ENCODE results near the gene BRSK2. TPM values are rescaled to one million over a fixed set of nuclear protein-coding genes. Genes with fewer than 3 reads are reported as not detected.

BRSK2 gene
- total RNA-seq, 2 donors from 2014 or later = 67.5 to 113 TPM

DNA sequence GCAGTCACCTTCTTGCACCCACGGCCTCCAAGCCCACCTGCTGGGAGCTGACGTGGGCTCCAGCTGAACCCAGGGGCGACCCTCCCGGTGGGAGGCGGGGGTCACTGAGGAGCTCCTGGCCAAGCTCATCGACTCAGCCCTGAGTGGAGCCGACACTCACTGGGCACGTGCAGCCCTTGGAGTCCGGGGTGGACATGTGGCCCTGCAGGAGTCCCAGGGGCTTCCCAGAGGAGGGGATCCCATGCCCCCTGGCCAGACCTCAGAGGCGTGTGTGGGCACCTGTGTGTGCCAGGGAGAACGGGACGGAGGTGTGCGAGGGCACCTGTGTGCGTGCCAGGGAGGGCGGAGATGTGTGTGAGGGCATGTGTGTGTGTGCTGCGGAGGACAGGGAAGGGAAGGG is 20.8 kb upstream of the BRSK2 start:
- ATAC-seq (no peak), DNase-seq (no peak)
- WGBS, 2 donors = 78 to 82% methylated on average over 10 to 16 of the region's 16 CpGs
- intact Hi-C loops (cut with DNase I) = no loop called here
- no peak overlapping the region for H3K4me3 ChIP-seq
- H3K4me1 ChIP-seq = no peaks in the 10 kb centered on the region
- no peaks in the 10 kb centered on the region for H3K27me3 ChIP-seq
- no peaks in the 10 kb centered on the region for H3K36me3 ChIP-seq (replicated peaks in 1 of 2; ENCODE audit: insufficient read depth in 1 of 2, low read depth in 2 of 2)
- no peak overlapping the region for H3K27ac ChIP-seq
- TF ChIP-seq, protein P1, sequence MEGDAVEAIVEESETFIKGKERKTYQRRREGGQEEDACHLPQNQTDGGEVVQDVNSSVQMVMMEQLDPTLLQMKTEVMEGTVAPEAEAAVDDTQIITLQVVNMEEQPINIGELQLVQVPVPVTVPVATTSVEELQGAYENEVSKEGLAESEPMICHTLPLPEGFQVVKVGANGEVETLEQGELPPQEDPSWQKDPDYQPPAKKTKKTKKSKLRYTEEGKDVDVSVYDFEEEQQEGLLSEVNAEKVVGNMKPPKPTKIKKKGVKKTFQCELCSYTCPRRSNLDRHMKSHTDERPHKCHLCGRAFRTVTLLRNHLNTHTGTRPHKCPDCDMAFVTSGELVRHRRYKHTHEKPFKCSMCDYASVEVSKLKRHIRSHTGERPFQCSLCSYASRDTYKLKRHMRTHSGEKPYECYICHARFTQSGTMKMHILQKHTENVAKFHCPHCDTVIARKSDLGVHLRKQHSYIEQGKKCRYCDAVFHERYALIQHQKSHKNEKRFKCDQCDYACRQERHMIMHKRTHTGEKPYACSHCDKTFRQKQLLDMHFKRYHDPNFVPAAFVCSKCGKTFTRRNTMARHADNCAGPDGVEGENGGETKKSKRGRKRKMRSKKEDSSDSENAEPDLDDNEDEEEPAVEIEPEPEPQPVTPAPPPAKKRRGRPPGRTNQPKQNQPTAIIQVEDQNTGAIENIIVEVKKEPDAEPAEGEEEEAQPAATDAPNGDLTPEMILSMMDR (IDR thresholded peaks at IDR 0.05) = no peak
- no peak for TF ChIP-seq POLR2A (IDR thresholded peaks at IDR 0.05)
- H3K9me3 ChIP-seq = peaks cover 0 to 21% (median 0%) of the 10 kb centered on the region in 3 donors

DNA sequence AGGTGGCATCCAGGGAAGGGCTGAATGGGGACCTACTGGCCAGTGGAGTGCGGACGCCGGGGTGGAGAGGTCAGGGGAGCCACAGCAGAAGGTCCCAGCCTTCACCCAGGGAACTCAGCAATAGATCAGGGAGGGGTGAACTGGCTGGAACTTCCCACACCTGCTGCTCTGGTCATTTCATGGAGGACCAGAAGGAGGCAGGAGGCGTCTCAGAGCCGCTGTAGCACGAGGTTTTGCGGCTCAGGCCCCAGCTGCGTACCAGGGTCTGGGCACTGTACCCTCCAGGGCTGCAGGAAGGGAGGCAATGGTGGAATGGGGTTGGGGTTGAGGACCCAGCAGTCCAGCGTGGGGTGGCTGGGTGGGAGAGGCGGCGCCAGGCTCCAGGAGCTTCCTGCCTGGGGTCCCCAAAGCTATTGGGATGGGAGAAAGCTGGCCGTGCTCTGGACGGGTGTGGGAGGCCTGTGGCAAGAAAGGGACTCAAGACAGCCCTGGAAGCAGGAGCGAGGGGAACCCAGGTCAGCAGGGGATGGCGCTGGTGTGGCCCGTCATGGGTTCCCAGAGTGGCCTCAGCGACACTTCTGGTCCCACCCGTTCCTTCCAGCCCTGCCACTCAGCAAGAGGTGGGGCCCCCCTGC is 20.2 kb upstream of the BRSK2 start:
- intact Hi-C loops (cut with DNase I) = loop anchor here (5.0 kb wide), 1 partner anchor 42 kb away; no protein-coding TSS in a partner anchor
- H3K9me3 ChIP-seq = peaks cover 0 to 16% (median 0%) of the 10 kb centered on the region in 3 donors
- DNase-seq (no peak), ATAC-seq (no peak)
- no peak overlapping the region for H3K27ac ChIP-seq
- H3K4me1 ChIP-seq = no peaks in the 10 kb centered on the region
- WGBS, 2 donors = 78 to 85% methylated on average over 9 to 18 of the region's 18 CpGs
- no peaks in the 10 kb centered on the region for H3K27me3 ChIP-seq
- no peak overlapping the region for H3K4me3 ChIP-seq
- TF ChIP-seq, protein P1 (IDR thresholded peaks at IDR 0.05) = no peak
- TF ChIP-seq POLR2A (IDR thresholded peaks at IDR 0.05) = no peak
- H3K36me3 ChIP-seq (replicated peaks in 1 of 2; ENCODE audit: insufficient read depth in 1 of 2, low read depth in 2 of 2) = no peaks in the 10 kb centered on the region

DNA sequence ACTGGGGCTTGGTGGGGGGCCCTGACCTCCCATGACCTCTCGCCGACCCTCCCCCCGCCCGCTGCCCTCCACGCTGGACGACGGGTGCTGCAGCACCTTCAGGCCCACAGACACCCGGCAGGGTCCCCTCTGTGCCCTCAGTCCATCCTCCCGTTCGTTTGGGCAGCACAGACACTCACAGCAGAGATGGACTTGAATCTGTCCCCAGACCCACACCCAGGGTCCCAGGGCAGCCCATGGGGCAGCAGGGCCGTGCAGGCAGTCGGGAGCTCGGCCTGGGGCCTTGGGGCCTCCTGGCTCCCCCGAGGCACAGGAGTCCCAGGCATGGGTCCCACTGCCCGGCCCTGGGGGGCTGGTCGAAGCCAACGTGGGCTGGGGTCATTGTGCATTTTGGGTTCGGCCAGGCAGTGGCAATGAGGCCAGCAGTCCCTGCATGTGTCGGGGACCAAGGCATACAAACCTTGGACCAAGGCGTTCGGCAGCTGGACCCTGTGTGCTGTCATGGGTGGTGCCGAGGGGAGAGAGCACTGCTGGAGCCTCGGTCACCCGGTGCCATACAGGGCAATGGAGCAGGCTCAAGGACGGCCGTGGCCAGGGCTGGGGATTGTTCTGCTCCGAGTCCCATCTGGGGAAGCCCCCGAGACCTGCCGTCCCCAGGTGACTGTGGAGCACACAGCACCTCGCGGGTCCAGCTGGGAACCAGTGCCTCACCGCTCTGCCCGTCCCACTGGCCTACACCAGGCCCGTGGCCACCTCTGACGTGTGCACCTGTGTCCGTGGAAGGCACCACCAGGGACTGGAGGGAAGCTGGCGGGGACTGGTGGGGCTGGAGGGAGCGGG is 19.3 kb upstream of the BRSK2 start:
- TF ChIP-seq, protein P1 (IDR thresholded peaks at IDR 0.05) = no peak
- TF ChIP-seq POLR2A (IDR thresholded peaks at IDR 0.05) = no peak
- 89% methylated on average over 31 of the region's 38 CpGs; no CpG with 5 or more reads in 1 of the 2 donors for WGBS, 2 donors

DNA sequence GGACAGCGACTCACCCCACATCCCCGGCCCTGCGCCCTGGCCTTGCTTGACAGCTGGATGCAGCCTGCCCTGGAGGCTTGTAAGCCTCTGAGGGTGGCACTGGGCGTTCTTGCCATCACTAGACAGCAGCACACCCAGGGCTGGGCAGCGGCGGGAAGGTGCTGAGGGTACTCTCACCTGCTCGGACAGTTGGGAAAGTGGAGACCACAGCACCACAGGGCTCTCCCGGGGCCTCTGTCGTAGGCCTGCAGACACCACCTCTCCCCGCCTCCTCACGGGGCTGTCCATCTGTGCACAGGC is 18.8 kb upstream of the BRSK2 start:
- Histone ChIP-seq H3K36me3 (replicated peaks in 1 of 2; ENCODE audit: insufficient read depth in 1 of 2, low read depth in 2 of 2) (no peaks in the 10 kb centered on the region), H3K9me3 (peaks cover 0 to 10% (median 0%) of the 10 kb centered on the region in 3 donors), H3K4me1 (no peaks in the 10 kb centered on the region), H3K27ac (no peak overlapping the region), H3K4me3 (no peak overlapping the region), H3K27me3 (no peaks in the 10 kb centered on the region)
- DNase-seq (no peak), ATAC-seq (no peak)
- TF ChIP-seq POLR2A (IDR thresholded peaks at IDR 0.05) = no peak
- TF ChIP-seq, protein P1 (IDR thresholded peaks at IDR 0.05) = no peak
- 92 to 100% methylated on average over 4 to 11 of the region's 11 CpGs for WGBS, 2 donors
- intact Hi-C loops (cut with DNase I) = loop anchor here (5.0 kb wide), 1 partner anchor 44 kb away; no protein-coding TSS in a partner anchor

More for the DNA sequence above, 19.3 kb upstream of the BRSK2 start:
- peaks cover 0 to 10% (median 0%) of the 10 kb centered on the region in 3 donors for H3K9me3 ChIP-seq
- DNase-seq (no peak), ATAC-seq (no peak)
- intact Hi-C loops (cut with DNase I) = loop anchor here (5.0 kb wide), 1 partner anchor 43 kb away; no protein-coding TSS in a partner anchor
- no peak overlapping the region for H3K27ac ChIP-seq
- H3K27me3 ChIP-seq = no peaks in the 10 kb centered on the region
- H3K4me3 ChIP-seq = no peak overlapping the region
- no peaks in the 10 kb centered on the region for H3K36me3 ChIP-seq (replicated peaks in 1 of 2; ENCODE audit: insufficient read depth in 1 of 2, low read depth in 2 of 2)
- H3K4me1 ChIP-seq = no peaks in the 10 kb centered on the region
